ENCODE measurements around the gene GRK1.

GRK1 gene

DNA sequence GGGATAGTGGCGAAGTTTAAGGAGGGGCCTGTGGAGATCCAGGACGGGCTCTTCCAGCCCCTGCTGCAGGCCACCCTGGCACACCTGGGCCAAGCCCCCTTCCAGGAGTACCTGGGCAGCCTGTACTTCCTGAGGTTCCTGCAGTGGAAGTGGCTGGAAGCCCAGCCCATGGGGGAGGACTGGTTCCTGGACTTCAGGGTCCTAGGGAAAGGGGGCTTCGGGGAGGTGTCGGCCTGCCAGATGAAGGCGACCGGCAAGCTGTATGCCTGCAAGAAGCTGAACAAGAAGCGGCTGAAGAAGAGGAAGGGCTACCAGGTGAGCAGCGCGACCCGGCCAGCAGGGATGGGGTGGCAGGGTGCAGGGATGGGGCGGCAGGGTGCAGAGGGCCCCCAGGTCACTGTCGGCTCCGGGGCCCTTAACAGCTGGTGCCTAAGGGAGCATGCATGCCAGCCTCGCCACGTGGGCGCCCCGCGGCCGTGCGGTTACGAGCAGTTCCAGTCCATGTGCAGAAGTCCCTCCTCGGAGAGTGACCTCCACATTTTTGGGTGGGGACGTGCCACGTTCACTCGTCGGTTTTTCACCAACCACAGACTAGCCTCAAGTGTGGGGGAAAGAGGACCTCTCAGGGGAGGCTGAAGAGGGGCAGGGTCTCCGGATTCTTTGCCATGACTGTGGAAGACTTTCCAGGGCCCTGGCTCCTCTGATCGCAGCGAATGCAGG is 912 bp downstream of the GRK1 start:
- no peak for DNase-seq (ENCODE audit: low read depth, low spot score)
- TF ChIP-seq SUZ12 (IDR thresholded peaks at IDR 0.05; ENCODE audit: extremely low read depth, insufficient read depth, insufficient read length) (no peak), ZNF274 (IDR thresholded peaks at IDR 0.05; ENCODE audit: low read depth, low read length) (no peak), YY1 (IDR thresholded peaks at IDR 0.05; ENCODE audit: insufficient read depth, insufficient read length) (no peak)
- H3K27me3 ChIP-seq (ENCODE audit: insufficient read depth, insufficient read length) = no peaks in the 10 kb centered on the region

GRCh38 chr13:113668491-113668971 is 1.5 kb downstream of the GRK1 start:
- H3K4me1 ChIP-seq (ENCODE audit: insufficient read depth, insufficient read length) = no peaks in the 10 kb centered on the region
- no peak for DNase-seq (ENCODE audit: low read depth, low spot score)
- H3K36me3 ChIP-seq (ENCODE audit: insufficient read depth, insufficient read length, low read length) = no peaks in the 10 kb centered on the region
- H3K4me3 ChIP-seq (ENCODE audit: insufficient read length, low read depth) = no peak overlapping the region
- H3K27me3 ChIP-seq (ENCODE audit: insufficient read depth, insufficient read length) = no peaks in the 10 kb centered on the region
- no peaks in the 10 kb centered on the region for H3K9me3 ChIP-seq (ENCODE audit: insufficient read depth, low read length)
- H3K9ac ChIP-seq (ENCODE audit: insufficient read length, low read depth) = no peak overlapping the region
- TF ChIP-seq ZNF274 (IDR thresholded peaks at IDR 0.05; ENCODE audit: low read depth, low read length) (no peak), YY1 (IDR thresholded peaks at IDR 0.05; ENCODE audit: insufficient read depth, insufficient read length) (no peak), SUZ12 (IDR thresholded peaks at IDR 0.05; ENCODE audit: extremely low read depth, insufficient read depth, insufficient read length) (no peak)

More for the DNA sequence above, 912 bp downstream of the GRK1 start:
- no peak overlapping the region for H3K9ac ChIP-seq (ENCODE audit: insufficient read length, low read depth)
- no peaks in the 10 kb centered on the region for H3K4me1 ChIP-seq (ENCODE audit: insufficient read depth, insufficient read length)
- no peak overlapping the region for H3K4me3 ChIP-seq (ENCODE audit: insufficient read length, low read depth)
- H3K9me3 ChIP-seq (ENCODE audit: insufficient read depth, low read length) = no peaks in the 10 kb centered on the region
- no peaks in the 10 kb centered on the region for H3K36me3 ChIP-seq (ENCODE audit: insufficient read depth, insufficient read length, low read length)

DNA sequence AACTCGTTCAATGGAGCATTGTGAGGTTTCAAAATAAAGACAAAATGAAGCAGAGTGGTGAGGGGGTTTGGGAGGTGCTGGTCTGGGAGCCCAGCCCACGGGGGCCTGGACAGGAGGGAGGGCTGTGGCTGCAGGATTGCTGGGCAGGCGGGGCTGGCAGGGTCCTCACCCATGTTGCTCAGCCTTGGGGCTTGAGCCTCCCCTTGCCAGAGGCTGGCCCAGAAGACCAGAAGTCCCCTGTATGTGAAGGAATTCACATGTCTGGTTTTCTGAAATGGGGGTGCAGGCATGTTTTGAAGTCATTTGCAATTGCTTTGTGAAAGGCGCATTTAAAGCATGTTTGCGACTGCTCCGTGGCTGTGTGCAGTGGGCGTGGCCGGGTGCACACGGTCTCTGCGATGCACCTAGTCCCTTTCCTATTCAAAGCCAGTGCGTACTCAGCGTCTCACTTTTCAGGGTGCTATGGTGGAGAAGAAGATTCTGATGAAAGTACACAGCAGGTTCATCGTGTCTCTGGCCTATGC is 2.3 kb downstream of the GRK1 start:
- H3K9ac ChIP-seq (ENCODE audit: insufficient read length, low read depth) = no peak overlapping the region
- TF ChIP-seq ZNF274 (IDR thresholded peaks at IDR 0.05; ENCODE audit: low read depth, low read length) (no peak), SUZ12 (IDR thresholded peaks at IDR 0.05; ENCODE audit: extremely low read depth, insufficient read depth, insufficient read length) (no peak), YY1 (IDR thresholded peaks at IDR 0.05; ENCODE audit: insufficient read depth, insufficient read length) (no peak)
- H3K27me3 ChIP-seq (ENCODE audit: insufficient read depth, insufficient read length) = no peaks in the 10 kb centered on the region
- no peaks in the 10 kb centered on the region for H3K9me3 ChIP-seq (ENCODE audit: insufficient read depth, low read length)
- no peaks in the 10 kb centered on the region for H3K36me3 ChIP-seq (ENCODE audit: insufficient read depth, insufficient read length, low read length)
- H3K4me3 ChIP-seq (ENCODE audit: insufficient read length, low read depth) = no peak overlapping the region
- H3K4me1 ChIP-seq (ENCODE audit: insufficient read depth, insufficient read length) = no peaks in the 10 kb centered on the region
- no peak for DNase-seq (ENCODE audit: low read depth, low spot score)

GRCh38 chr13:113669755-113670341 is 2.8 kb downstream of the GRK1 start:
- no peaks in the 10 kb centered on the region for H3K27me3 ChIP-seq (ENCODE audit: insufficient read depth, insufficient read length)
- H3K9ac ChIP-seq (ENCODE audit: insufficient read length, low read depth) = no peak overlapping the region
- H3K4me1 ChIP-seq (ENCODE audit: insufficient read depth, insufficient read length) = no peaks in the 10 kb centered on the region
- no peaks in the 10 kb centered on the region for H3K36me3 ChIP-seq (ENCODE audit: insufficient read depth, insufficient read length, low read length)
- no peaks in the 10 kb centered on the region for H3K9me3 ChIP-seq (ENCODE audit: insufficient read depth, low read length)
- no peak overlapping the region for H3K4me3 ChIP-seq (ENCODE audit: insufficient read length, low read depth)
- no peak for DNase-seq (ENCODE audit: low read depth, low spot score)
- TF ChIP-seq YY1 (IDR thresholded peaks at IDR 0.05; ENCODE audit: insufficient read depth, insufficient read length) (no peak), SUZ12 (IDR thresholded peaks at IDR 0.05; ENCODE audit: extremely low read depth, insufficient read depth, insufficient read length) (no peak), ZNF274 (IDR thresholded peaks at IDR 0.05; ENCODE audit: low read depth, low read length) (no peak)

- Histone ChIP-seq H3K4me3 (ENCODE audit: insufficient read length, low read depth) (no peak overlapping the region), H3K9ac (ENCODE audit: insufficient read length, low read depth) (no peak overlapping the region), H3K27me3 (ENCODE audit: insufficient read depth, insufficient read length) (no peaks in the 10 kb centered on the region), H3K36me3 (ENCODE audit: insufficient read depth, insufficient read length, low read length) (no peaks in the 10 kb centered on the region), H3K4me1 (ENCODE audit: insufficient read depth, insufficient read length) (no peaks in the 10 kb centered on the region), H3K9me3 (ENCODE audit: insufficient read depth, low read length) (no peaks in the 10 kb centered on the region)
- TF ChIP-seq ZNF274 (IDR thresholded peaks at IDR 0.05; ENCODE audit: low read depth, low read length) = no peak
- TF ChIP-seq YY1 (IDR thresholded peaks at IDR 0.05; ENCODE audit: insufficient read depth, insufficient read length) = no peak
- TF ChIP-seq SUZ12 (IDR thresholded peaks at IDR 0.05; ENCODE audit: extremely low read depth, insufficient read depth, insufficient read length) = no peak
- DNase-seq (ENCODE audit: low read depth, low spot score) = no peak
Observed at GRCh38 chr13:113670541-113670940, 3.5 kb downstream of the GRK1 start.

- H3K27me3 ChIP-seq (ENCODE audit: insufficient read depth, insufficient read length) = no peaks in the 10 kb centered on the region
- DNase-seq (ENCODE audit: low read depth, low spot score) = no peak
- TF ChIP-seq SUZ12 (IDR thresholded peaks at IDR 0.05; ENCODE audit: extremely low read depth, insufficient read depth, insufficient read length) (no peak), ZNF274 (IDR thresholded peaks at IDR 0.05; ENCODE audit: low read depth, low read length) (no peak), YY1 (IDR thresholded peaks at IDR 0.05; ENCODE audit: insufficient read depth, insufficient read length) (no peak)
- no peaks in the 10 kb centered on the region for H3K4me1 ChIP-seq (ENCODE audit: insufficient read depth, insufficient read length)
- no peaks in the 10 kb centered on the region for H3K9me3 ChIP-seq (ENCODE audit: insufficient read depth, low read length)
- H3K36me3 ChIP-seq (ENCODE audit: insufficient read depth, insufficient read length, low read length) = no peaks in the 10 kb centered on the region
- H3K9ac ChIP-seq (ENCODE audit: insufficient read length, low read depth) = no peak overlapping the region
- no peak overlapping the region for H3K4me3 ChIP-seq (ENCODE audit: insufficient read length, low read depth)
Observed at GRCh38 chr13:113671066-113672001, 4.3 kb downstream of the GRK1 start.
